B cell (primary cell): ENCODE data around the gene RPS8. TPM values are rescaled to one million over a fixed set of nuclear protein-coding genes. Genes with fewer than 3 reads are reported as not detected.
"Not testable (repeated sequence)": the region's sequence is repeated elsewhere in the genome, so short reads cannot be mapped to it uniquely, and the experiment has no call there.

ENCODE experiments used
- ATAC-seq: fragments of 200-7000 bp; cut with Tn5 transposase; one replicate; pipeline ENCODE4 v1.10.0; 2021; ENCODE audit warnings: low read depth, mild to moderate bottlenecking, moderate number of reproducible peaks, moderate library complexity
- CTCF ChIA-PET: fragments of 350-600 bp; sonication (Branson Sonifier 250); formaldehyde crosslinking; loops from one replicate; lab custom pipeline; 2021; ENCODE audit warnings: antibody characterized with exemption, inconsistent platforms; lab: Charles Lee
- POLR2A ChIA-PET: fragments of 350-600 bp; sonication (Branson Sonifier 250); formaldehyde crosslinking; loops from one replicate; lab custom pipeline; 2021; ENCODE audit warnings: antibody characterized with exemption; lab: Charles Lee
- DNase-seq: peaks from one replicate; pipeline ENCODE4 v3.0.0; 2013
- H2AFZ ChIP-seq: 2 replicates; pipeline ENCODE4 v1.6.1; 2012; ENCODE audit warnings: mild to moderate bottlenecking, low read depth, low read length; ENCODE audit not compliant: insufficient read depth, poor library complexity, severe bottlenecking
- H3K27ac ChIP-seq, 2 donors: 1 replicate in 1 of 2; 2 replicates in 1 of 2; pipeline ENCODE4 v1.5.1; 2012 to 2013; ENCODE audit warnings: low read length in 2 of 2, mild to moderate bottlenecking in 2 of 2, moderate library complexity in 1 of 2
- H3K27me3 ChIP-seq, 4 experiments: fragments of 200-600 bp in 1 of 4; sonication (generic) in 1 of 4; replicated peaks in 1 of 4; 1 replicate in 2 of 4; 2 replicates in 2 of 4; pipeline versions ENCODE4 v1.6.1 to v1.7.0; 2013 to 2016; ENCODE audit warnings: low read length in 3 of 4, mild to moderate bottlenecking in 2 of 4, mixed read lengths in 1 of 4, moderate library complexity in 1 of 4; ENCODE audit not compliant: insufficient read depth in 4 of 4, control insufficient read depth in 3 of 4; ENCODE audit errors: control extremely low read depth in 1 of 4
- H3K36me3 ChIP-seq, 2 experiments: replicated peaks in 1 of 2; 1 replicate in 1 of 2; 2 replicates in 1 of 2; pipeline versions ENCODE4 v1.6.1 to v1.7.1; 2013; ENCODE audit warnings: low read length in 1 of 2; ENCODE audit not compliant: insufficient read depth in 2 of 2, control insufficient read depth in 1 of 2; ENCODE audit errors: control extremely low read depth in 1 of 2, extremely low read depth in 1 of 2
- H3K4me1 ChIP-seq, 2 donors: fragments of 200-600 bp in 1 of 2; sonication (generic) in 1 of 2; 1 replicate in 1 of 2; 2 replicates in 1 of 2; pipeline versions ENCODE4 v1.5.1 to v1.6.1; 2013 to 2017; ENCODE audit warnings: low read length in 2 of 2; ENCODE audit not compliant: control insufficient read depth in 2 of 2, insufficient read depth in 2 of 2
- H3K4me2 ChIP-seq: replicated peaks from 2 replicates; pipeline ENCODE3; 2012; ENCODE audit warnings: mild to moderate bottlenecking, low read depth, low read length; ENCODE audit not compliant: poor library complexity, severe bottlenecking
- H3K4me3 ChIP-seq, 5 experiments: fragments of 200-600 bp in 1 of 5; sonication (generic) in 1 of 5; 1 replicate in 3 of 5; 2 replicates in 2 of 5; pipeline versions ENCODE4 v1.5.1 to v1.7.0; 2011 to 2016; ENCODE audit warnings: low read length in 4 of 5, mild to moderate bottlenecking in 4 of 5, low read depth in 2 of 5, control low read depth in 1 of 5, moderate library complexity in 1 of 5; ENCODE audit not compliant: insufficient read depth in 1 of 5; ENCODE audit errors: control extremely low read depth in 1 of 5, extremely low read depth in 1 of 5
- H3K79me2 ChIP-seq: fragments of 200-600 bp; sonication (generic); one replicate; pipeline ENCODE4 v1.6.0; 2016; ENCODE audit warnings: low read length; ENCODE audit not compliant: control insufficient read depth, insufficient read depth
- H3K9ac ChIP-seq: fragments of 200-600 bp; sonication (generic); 2 replicates; pipeline ENCODE4 v1.6.1; 2017; ENCODE audit warnings: mild to moderate bottlenecking, low read length, moderate library complexity
- H3K9me3 ChIP-seq, 3 donors: one replicate each; pipeline versions ENCODE4 v1.6.1 to v1.7.1; 2013; ENCODE audit warnings: low read length in 2 of 3; ENCODE audit not compliant: control insufficient read depth in 2 of 3, insufficient read depth in 1 of 3; ENCODE audit errors: control extremely low read depth in 1 of 3
- H4K20me1 ChIP-seq: 2 replicates; pipeline ENCODE4 v1.6.0; 2012; ENCODE audit warnings: mild to moderate bottlenecking, low read length; ENCODE audit not compliant: insufficient read depth, control insufficient read depth, poor library complexity, severe bottlenecking
- H3K27ac Mint-ChIP-seq: one replicate; pipeline ENCODE4 v1.8.0; 2021; ENCODE audit warnings: mixed read lengths
- H3K27me3 Mint-ChIP-seq: one replicate; pipeline ENCODE4 v1.8.0; 2021; ENCODE audit warnings: mixed read lengths
- H3K4me1 Mint-ChIP-seq: one replicate; pipeline ENCODE4 v1.8.0; 2021; ENCODE audit warnings: mixed read lengths
- H3K4me3 Mint-ChIP-seq: one replicate; pipeline ENCODE4 v1.8.0; 2021; ENCODE audit warnings: mixed read lengths
- H3K9me3 Mint-ChIP-seq: one replicate; pipeline ENCODE4 v1.8.0; 2022; ENCODE audit warnings: mixed read lengths; ENCODE audit not compliant: insufficient read depth
- EZH2 ChIP-seq: IDR thresholded peaks from 2 replicates; pipeline ENCODE4 v1.6.1; 2012; ENCODE audit warnings: borderline replicate concordance, low read depth, mild to moderate bottlenecking, moderate library complexity, low read length; ENCODE audit not compliant: insufficient read depth, poor library complexity, severe bottlenecking
- WGBS: methylation state at CpG from one replicate; pipeline ENCODE4 v1.1.5; 2013; ENCODE audit warnings: missing lambda C conversion rate; ENCODE audit not compliant: insufficient coverage; 5-methylcytosine and 5-hydroxymethylcytosine counted together
- intact Hi-C: fragments of 100-400 bp; cut with micrococcal nuclease; formaldehyde crosslinking; loops from one replicate; pipeline ENCODE4 v1.10.0; 2022
- polyA plus RNA-seq: library from polyadenylated mRNA; depleted of rRNA; stranded (reverse); fragments of >200 nt; gene quantifications from 2 replicates; pipeline ENCODE4 v1.2.3, GENCODE V29; 2012
- total RNA-seq, 2 donors: library from RNA; stranded (reverse); fragments of 120-200 nt in 1 of 2; gene quantifications; 1 replicate in 1 of 2; 2 replicates in 1 of 2; pipeline versions ENCODE4 v1.2.3 to v1.2.4, GENCODE V29; 2013 to 2022
- TF ChIP-seq, protein P1 (sequence below): fragments of 200-600 bp; IDR thresholded peaks from one replicate; pipeline ENCODE4 v1.8.0; 2022; ENCODE audit warnings: antibody characterized with exemption, mild to moderate bottlenecking

Gene RPS8
- total and polyA plus RNA-seq, 2 donors (not counting 1 experiment from before 2014, with no cell fraction given), result 2,525 to 4,047 TPM

DNA sequence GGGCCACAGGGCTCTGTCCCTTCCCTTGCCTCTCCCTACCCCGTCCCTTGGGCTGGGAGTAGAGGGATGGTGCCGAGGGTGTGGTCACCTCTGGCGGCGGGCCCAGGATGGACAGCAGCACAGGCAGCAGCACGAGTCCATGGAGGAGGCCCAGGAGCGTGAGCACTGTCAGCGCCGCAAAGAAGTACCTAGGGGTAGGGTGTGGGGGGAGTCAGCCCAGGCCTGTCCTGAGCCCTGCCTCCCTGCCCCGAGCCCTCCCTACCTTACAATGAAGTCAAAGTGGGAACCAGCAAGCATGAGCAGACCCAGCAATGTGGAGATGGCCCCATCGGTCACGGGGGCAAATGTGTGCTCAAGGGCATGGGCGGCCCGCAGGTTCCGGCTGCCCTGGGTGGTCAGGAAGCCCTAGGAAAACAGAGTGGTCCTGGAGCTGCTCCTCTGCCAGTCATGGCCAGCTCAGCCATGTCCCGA, 47.7 kb downstream of the RPS8 start:
- ChIA-PET CTCF (interaction anchor here (0.6 to 6.7 kb wide), 4 partner anchors 13 to 550 kb away, joined by 3 to 70 read pairs (median 3); partner anchors contain the start of gene PLK3), POLR2A (interaction anchor here (0.8 to 1.6 kb wide), 3 partner anchors 8 to 36 kb away, joined by 3 to 5 read pairs (median 3); no protein-coding TSS in a partner anchor)
- Histone ChIP-seq H3K4me3 (no peak overlapping the region), H2AFZ (no peak overlapping the region), H3K9me3 (peaks cover 0 to 4% (median 0%) of the 10 kb centered on the region in 3 donors), H3K9ac (no peak overlapping the region), H4K20me1 (no peaks in the 10 kb centered on the region), H3K27me3 (no peaks in the 10 kb centered on the region), H3K36me3 (no peaks in the 10 kb centered on the region), H3K27ac (no peak overlapping the region), H3K4me1 (peaks cover 13 to 20% of the 10 kb centered on the region in 2 donors), H3K79me2 (no peaks in the 10 kb centered on the region), H3K4me2 (no peak overlapping the region)
- Mint-ChIP-seq H3K4me3 (no peak overlapping the region), H3K27me3 (no peaks in the 10 kb centered on the region), H3K4me1 (peaks cover 25% of the 10 kb centered on the region), H3K27ac (peak overlapping the region; percentile 26), H3K9me3 (no peaks in the 10 kb centered on the region)
- no peak for DNase-seq
- no peak for TF ChIP-seq EZH2
- TF ChIP-seq, protein P1, sequence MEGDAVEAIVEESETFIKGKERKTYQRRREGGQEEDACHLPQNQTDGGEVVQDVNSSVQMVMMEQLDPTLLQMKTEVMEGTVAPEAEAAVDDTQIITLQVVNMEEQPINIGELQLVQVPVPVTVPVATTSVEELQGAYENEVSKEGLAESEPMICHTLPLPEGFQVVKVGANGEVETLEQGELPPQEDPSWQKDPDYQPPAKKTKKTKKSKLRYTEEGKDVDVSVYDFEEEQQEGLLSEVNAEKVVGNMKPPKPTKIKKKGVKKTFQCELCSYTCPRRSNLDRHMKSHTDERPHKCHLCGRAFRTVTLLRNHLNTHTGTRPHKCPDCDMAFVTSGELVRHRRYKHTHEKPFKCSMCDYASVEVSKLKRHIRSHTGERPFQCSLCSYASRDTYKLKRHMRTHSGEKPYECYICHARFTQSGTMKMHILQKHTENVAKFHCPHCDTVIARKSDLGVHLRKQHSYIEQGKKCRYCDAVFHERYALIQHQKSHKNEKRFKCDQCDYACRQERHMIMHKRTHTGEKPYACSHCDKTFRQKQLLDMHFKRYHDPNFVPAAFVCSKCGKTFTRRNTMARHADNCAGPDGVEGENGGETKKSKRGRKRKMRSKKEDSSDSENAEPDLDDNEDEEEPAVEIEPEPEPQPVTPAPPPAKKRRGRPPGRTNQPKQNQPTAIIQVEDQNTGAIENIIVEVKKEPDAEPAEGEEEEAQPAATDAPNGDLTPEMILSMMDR, result no peak
- no peak for ATAC-seq
- intact Hi-C loops, result no loop called here
- WGBS, result 97% methylated on average over 14 of the region's 15 CpGs

DNA sequence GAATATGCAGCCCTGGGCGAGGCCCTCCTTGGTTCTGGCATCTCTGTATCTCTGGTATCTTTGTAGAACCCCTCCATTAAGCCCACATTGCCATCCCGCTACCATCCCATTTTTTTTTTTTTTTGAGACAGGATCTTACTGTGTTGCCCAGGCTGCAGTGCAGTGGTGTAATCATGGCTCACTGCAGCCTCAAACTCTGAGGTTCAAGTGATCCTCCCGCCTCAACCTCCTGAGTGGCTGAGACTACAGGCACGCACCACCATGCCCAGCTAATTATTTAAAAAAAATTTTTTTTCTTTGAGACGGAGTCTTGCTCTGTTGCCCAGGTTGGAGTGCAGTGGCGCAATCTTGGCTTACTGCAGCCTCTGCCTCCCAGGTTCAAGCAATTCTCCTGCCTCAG, 49.1 kb downstream of the RPS8 start:
- peaks cover 18% of the 10 kb centered on the region for H3K4me1 Mint-ChIP-seq
- H3K9me3 ChIP-seq, intact Hi-C loops, H3K9ac ChIP-seq, H3K36me3 ChIP-seq, DNase-seq, H3K27me3 Mint-ChIP-seq, H3K4me3 Mint-ChIP-seq, H3K79me2 ChIP-seq, H3K9me3 Mint-ChIP-seq, H3K27ac ChIP-seq, H3K4me2 ChIP-seq, H4K20me1 ChIP-seq, H3K27ac Mint-ChIP-seq, H2AFZ ChIP-seq, ATAC-seq, H3K27me3 ChIP-seq, H3K4me3 ChIP-seq: not testable (repeated sequence)
- POLR2A ChIA-PET, result interaction anchor here (0.6 kb wide), 1 partner anchor 16 kb away, joined by 3 read pairs; no protein-coding TSS in a partner anchor
- CTCF ChIA-PET, result interaction anchor here (2.1 kb wide), 1 partner anchor 24 kb away, joined by 7 read pairs; the partner anchor contains the start of gene PLK3
- peaks cover 8 to 11% of the 10 kb centered on the region in 2 donors for H3K4me1 ChIP-seq
- WGBS, result 100% methylated on average over 3 of the region's 6 CpGs
